NCI-H2196 (cell line): ENCODE data around the gene DLG2.
"Not testable (repeated sequence)": the region's sequence is repeated elsewhere in the genome, so short reads cannot be mapped to it uniquely, and the experiment has no call there.

Source experiments
- DNase-seq: peaks from one replicate; lab custom pipeline; 2025; ENCODE audit not compliant: unreplicated experiment; lab: John Stamatoyannopoulos, UW

DLG2 gene

DNA sequence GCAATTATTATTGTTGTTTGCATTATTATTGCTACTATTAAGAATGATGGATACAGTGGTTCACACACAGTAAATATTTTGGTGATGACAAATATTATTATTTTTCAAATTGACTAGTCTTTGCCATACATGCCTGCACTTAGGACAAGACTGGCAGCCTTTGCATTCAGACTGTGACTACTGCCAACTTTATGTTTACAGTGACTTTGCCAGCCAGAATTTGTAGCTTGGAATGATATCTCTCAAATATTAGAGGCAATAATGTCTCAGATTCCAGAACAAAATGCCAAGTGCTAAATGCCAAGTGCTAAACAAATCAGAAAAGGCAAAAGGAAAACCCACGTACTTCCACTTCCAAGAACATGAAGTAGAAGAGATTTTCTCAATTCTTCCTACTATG is 823.1 kb downstream of the DLG2 start:
- DNase-seq: no peak

GRCh38 chr11:84800755-84801346 is 826.3 kb downstream of the DLG2 start:
- no peak for DNase-seq

GRCh38 chr11:84799112-84799511 is 828.0 kb downstream of the DLG2 start:
- no peak for DNase-seq

DNA sequence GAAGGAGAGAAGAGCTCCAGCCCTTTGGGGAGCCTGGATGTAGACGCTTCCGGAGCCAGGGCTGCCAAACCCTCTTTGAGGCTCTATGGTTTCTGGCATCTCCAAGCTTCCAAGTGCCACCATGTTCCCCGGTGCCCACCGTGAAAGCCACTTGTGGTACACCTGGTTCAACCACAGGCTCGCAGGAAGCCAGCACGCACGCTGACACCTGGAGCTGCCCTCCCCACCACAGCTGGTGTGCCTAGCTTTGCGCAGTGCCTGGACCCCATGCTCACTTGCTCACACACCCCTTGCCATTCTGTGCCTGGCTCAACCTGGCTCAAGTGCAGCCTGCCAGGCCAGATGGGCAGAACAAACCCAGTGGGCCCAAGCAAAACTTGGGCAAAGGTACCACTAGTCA is 831.4 kb downstream of the DLG2 start:
- DNase-seq: no peak

GRCh38 chr11:84794663-84795443 is 832.3 kb downstream of the DLG2 start:
- DNase-seq: no peak

DNA sequence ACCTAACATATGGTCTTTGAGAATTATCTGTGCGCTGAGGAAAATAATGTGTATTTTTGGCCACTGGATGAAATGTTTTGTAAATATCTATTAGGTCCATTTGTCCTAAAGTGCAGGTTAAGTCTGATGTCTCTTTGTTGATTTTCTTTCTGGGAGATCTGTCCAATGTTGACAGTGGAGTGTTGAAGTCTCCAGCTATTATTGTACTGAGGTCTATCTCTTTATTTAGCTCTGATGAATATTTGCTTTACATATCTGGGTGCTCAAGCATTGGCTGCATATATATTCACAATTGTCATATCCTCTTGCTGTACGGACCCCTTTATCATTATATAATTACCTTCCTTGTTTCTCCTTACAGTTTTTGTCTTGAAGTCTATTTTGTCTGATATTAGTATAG is 833.8 kb downstream of the DLG2 start:
- DNase-seq: no peak

DNA sequence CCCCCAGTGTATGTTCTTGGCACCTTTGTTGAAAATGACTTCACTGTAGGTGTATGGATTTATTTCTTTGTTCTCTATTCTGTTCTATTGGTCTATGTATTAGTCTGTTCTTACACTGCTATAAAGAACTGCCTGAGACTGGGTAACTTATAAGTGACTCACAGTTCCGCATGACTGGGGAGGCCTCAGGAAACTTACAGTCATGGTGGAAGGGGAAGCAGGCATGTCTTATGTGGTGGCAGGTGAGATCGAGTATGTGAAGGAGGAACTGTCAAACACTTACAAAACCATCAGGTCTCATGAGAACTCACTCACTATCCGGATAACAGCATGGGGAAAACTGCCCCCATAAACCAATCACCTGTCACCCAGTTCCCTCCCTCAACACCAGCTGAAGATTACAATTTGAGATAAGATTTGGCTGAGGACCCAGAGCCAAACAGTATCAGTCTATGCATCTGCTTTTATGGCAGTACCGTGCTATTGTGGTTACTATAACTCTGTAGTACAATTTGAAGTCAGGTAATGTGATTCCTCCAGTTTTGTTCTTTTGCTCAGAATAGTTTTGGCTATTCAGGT is 836.2 kb downstream of the DLG2 start:
- no peak for DNase-seq

DNA sequence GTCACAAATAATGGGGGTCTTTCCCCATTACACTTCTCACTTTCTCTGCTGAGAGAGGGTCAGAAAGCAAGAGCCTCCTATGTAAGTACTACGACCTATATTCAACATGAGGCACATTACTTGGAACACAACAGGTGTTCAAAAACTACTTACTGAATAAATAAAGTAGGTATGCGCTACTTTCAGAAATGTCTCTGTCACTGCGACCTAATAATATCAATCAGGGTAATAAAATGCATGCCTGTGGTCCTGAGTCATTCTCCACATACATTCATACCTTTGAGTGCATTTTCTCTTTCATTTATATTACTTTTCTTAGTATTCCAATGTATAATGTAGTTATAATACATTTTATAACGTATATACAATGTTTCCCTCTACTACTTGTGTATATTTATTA is 838.9 kb downstream of the DLG2 start:
- DNase-seq: no peak

GRCh38 chr11:84784158-84784557 is 843.0 kb downstream of the DLG2 start:
- DNase-seq: not testable (repeated sequence)

- DNase-seq: peak; percentile 4
These were observed 846.4 kb downstream of the DLG2 start for GRCh38 chr11:84780689-84781293.

- no peak for DNase-seq
These were observed 851.6 kb downstream of the DLG2 start for GRCh38 chr11:84775503-84775902.

- DNase-seq: no peak
These were observed 863.2 kb downstream of the DLG2 start for GRCh38 chr11:84763931-84764330.

DNA sequence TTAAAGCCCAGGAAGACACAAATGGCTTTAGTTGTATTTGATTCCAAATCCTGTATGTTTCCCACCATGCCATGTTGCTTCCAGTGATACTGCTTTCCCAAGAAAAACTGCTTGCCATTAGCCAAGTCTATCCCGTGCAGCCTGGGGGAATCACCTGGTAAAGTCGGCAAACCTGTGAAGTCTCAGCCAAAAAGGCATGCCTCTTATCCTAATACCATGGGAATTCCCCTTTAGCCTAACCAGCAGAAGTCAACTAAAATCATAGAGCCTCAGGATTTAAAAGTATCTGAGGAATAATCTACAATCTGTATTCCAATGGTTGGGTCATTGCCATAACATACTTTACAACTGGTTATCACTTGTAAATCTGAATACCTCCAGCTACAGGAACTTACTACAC is 869.4 kb downstream of the DLG2 start:
- DNase-seq: no peak

- no peak for DNase-seq
These were observed 875.8 kb downstream of the DLG2 start for GRCh38 chr11:84751371-84751770.

DNA sequence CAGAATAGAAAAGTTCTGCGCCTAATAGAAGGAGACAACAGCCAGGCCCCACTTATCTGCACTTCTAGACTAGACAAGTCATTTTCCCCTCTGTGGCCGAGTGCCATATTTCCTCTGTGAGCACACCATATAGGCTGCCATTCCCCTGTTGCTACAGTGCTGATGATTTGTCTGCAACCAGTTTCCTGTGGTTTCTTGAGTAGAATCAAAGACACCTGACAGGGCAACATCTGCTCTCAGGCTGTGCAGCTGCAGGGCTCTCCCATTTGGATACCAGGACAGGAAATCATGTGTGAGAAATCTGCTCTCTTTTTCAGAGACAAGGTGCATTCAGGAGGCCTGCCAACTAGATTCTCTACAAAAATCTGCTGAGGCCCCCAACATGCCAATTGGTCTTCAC is 879.3 kb downstream of the DLG2 start:
- DNase-seq: no peak

DNA sequence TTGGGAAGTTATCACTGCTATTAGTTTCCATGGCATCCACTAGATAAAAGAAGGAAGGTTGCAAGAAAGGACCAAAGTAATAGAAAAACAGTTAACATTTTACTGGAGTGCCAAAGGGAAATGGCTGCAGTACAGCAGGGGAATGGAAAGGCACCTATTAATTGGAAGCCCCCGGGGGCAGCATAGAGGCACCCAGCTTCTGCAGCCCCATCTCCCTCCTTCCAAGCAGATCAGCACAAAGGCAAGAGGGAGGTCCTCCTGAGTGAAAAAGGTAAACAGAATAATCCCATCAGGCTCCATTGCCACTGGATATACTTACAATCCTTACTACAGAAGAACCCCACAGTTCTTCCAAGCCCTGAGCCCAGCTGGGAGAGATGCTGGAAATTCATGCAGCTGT is 887.1 kb downstream of the DLG2 start:
- DNase-seq: no peak

DNA sequence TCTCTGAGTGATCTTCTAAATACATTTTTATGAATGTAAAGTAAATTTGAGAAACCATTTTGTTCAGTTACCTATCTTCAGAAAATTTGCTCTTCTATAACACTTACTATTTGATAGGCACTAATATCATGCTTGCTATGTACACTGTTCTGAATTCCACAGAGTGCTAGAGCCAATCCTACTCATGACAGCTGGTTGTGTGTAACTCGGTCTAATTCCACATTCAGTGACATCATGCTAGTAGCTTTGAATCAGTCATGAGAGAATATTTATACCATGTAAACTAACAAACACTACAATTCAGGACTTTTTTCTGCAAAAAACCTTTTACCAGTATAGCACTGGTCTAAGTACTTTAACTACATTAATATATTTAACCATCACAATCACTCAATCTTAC is 902.9 kb downstream of the DLG2 start:
- DNase-seq: no peak

GRCh38 chr11:84722583-84723108 is 904.5 kb downstream of the DLG2 start:
- DNase-seq: no peak

DNA sequence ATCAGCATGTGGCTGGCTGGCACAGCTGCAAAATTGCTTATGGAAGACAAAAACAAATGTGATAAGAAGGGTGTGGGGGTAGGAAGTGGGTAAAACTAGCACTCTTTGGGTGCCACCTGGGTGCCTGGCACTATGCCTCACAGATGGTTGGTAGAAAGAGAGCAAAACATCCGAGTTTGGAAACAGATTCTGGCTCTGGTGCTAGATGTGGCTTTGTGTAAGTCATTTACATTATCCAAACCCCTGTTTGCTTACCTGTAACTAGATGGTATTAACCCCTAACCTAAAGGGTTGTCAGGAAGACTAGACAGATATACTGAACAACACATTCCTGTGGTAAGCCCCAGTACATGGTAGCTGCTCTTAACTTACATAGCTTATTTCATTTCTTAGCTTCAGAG is 905.6 kb downstream of the DLG2 start:
- DNase-seq: no peak

DNA sequence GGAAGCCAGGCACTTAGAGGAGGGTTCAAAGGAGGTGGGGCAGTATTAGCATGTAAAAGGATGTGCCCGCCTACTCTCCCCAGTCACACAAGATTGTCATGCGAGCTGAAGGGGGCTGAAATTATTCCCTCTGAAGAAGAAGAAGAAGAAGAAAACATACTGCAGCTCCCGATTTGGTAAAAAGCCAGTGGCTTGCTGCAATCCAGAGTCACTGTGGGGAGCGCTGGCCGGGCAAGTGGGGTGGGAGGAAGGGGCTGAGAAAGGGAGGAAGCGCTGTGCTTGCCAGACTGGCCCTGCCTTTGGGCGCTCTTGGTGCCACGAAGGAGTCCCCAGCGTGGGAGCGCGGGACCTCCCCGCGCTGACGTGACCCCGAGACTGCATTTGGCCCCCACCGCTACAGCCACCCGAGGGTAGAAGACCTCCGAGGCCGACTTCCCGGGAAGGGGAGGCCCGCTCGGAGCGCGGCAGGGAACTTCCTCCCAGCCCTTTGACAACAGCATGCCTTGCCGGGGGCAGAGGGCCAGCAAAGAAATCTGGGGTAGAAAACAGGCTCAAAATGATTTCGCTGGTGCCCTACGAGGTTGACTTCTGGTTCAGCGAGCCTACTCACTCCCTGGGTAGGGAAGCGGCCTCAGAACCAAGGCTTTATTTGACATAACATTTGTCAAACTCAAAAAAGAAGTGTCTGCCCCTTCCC is 906.3 kb downstream of the DLG2 start:
- DNase-seq: no peak

DNA sequence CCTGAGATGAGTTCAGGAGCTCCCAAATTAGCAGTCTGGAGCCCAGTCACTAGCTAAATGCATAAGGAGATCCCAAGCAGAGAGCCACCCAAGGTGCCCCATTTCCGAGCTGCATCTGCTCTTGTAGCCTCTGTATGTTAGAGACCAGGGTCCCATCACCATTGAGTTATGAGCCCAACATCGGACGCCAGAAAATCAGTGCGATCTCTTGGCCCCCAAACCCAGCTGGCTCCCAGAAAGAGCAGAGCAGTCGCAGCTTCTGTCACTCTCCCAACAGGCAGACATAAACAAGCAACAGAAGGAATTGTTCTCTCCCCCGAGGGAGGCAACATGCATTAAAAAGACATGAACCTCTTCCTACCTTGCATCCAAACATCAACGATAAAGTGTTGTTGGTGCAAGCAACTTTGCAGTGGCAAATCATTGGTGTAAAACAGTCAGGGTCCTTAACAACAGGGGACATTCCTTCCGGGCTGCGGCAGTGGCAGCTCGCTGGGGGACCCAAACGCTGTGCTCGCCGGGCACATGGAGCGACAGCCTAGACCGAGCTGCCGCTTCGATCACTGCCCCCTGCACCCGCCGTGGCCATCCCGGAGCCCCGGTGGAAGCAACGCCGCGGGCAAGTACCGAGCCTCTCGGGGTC is 907.1 kb downstream of the DLG2 start:
- no peak for DNase-seq
